Measurements from ENCODE around the gene TF.

TF gene

GRCh38 chr3:133805384-133805701, 59.1 kb downstream of the TF start:
- no peak for DNase-seq (ENCODE audit: low read depth in 1 of 2, low spot score in 1 of 2)

- DNase-seq (ENCODE audit: low read depth in 1 of 2, low spot score in 1 of 2): peak; percentile 88 to 95
These were observed 59.7 kb downstream of the TF start, which contains the start of gene SRPRB for GRCh38 chr3:133805702-133806475. TSS of gene SRPRB (plus strand) at chr3:133805815. CDS start at chr3:133805849, 34 bp downstream.

- DNase-seq (ENCODE audit: low read depth in 1 of 2, low spot score in 1 of 2): no peak
These were observed 66.7 kb downstream of the TF start for GRCh38 chr3:133812872-133813271.

GRCh38 chr3:133815386-133815785, 69.2 kb downstream of the TF start:
- no peak for DNase-seq (ENCODE audit: low read depth in 1 of 2, low spot score in 1 of 2)

GRCh38 chr3:133820129-133820528, 73.9 kb downstream of the TF start:
- DNase-seq (ENCODE audit: low read depth in 1 of 2, low spot score in 1 of 2): no peak

GRCh38 chr3:133820889-133821675, 74.9 kb downstream of the TF start:
- DNase-seq (ENCODE audit: low read depth in 1 of 2, low spot score in 1 of 2): no peak

GRCh38 chr3:133821767-133822638, 75.8 kb downstream of the TF start:
- no peak for DNase-seq (ENCODE audit: low read depth in 1 of 2, low spot score in 1 of 2)

GRCh38 chr3:133824961-133825485, 78.8 kb downstream of the TF start:
- no peak for DNase-seq (ENCODE audit: low read depth in 1 of 2, low spot score in 1 of 2)

- DNase-seq (ENCODE audit: low read depth in 1 of 2, low spot score in 1 of 2): no peak
These were observed 80.0 kb downstream of the TF start for GRCh38 chr3:133825969-133826727.

GRCh38 chr3:133827136-133827535, 80.9 kb downstream of the TF start:
- DNase-seq (ENCODE audit: low read depth in 1 of 2, low spot score in 1 of 2): no peak

- DNase-seq (ENCODE audit: low read depth in 1 of 2, low spot score in 1 of 2): no peak
These were observed 81.5 kb downstream of the TF start for GRCh38 chr3:133827684-133828083.

GRCh38 chr3:133828576-133829309, 82.5 kb downstream of the TF start:
- DNase-seq (ENCODE audit: low read depth in 1 of 2, low spot score in 1 of 2): no peak

GRCh38 chr3:133829310-133829707, 83.1 kb downstream of the TF start:
- DNase-seq (ENCODE audit: low read depth in 1 of 2, low spot score in 1 of 2): no peak

GRCh38 chr3:133830071-133830470, 83.9 kb downstream of the TF start:
- DNase-seq (ENCODE audit: low read depth in 1 of 2, low spot score in 1 of 2): no peak

- no peak for DNase-seq (ENCODE audit: low read depth in 1 of 2, low spot score in 1 of 2)
These were observed 86.0 kb downstream of the TF start for GRCh38 chr3:133831966-133832801.

GRCh38 chr3:133832802-133833144, 86.6 kb downstream of the TF start:
- DNase-seq (ENCODE audit: low read depth in 1 of 2, low spot score in 1 of 2): no peak

- no peak for DNase-seq (ENCODE audit: low read depth in 1 of 2, low spot score in 1 of 2)
These were observed 87.1 kb downstream of the TF start for GRCh38 chr3:133833267-133833666.

- DNase-seq (ENCODE audit: low read depth in 1 of 2, low spot score in 1 of 2): no peak
These were observed 87.9 kb downstream of the TF start for GRCh38 chr3:133833880-133834620.
